OCI-LY1 (cell line): ENCODE results near the gene CACNA1H.

ENCODE experiments used
- H2AFZ ChIP-seq: fragments of 200-600 bp; sonication (generic), shearing (Covaris generic); 2 replicates; pipeline ENCODE4 v1.6.0; 2014; ENCODE audit warnings: antibody characterized with exemption, mild to moderate bottlenecking, low read length
- H3F3A ChIP-seq: fragments of 200-600 bp; sonication (generic), shearing (Covaris generic); 2 replicates; pipeline ENCODE4 v1.6.0; 2014; ENCODE audit warnings: mild to moderate bottlenecking, antibody characterized with exemption, low read length, moderate library complexity; ENCODE audit not compliant: insufficient read depth
- H3K27ac ChIP-seq: fragments of 200-600 bp; sonication (generic); 2 replicates; pipeline ENCODE4 v1.5.1; 2014; ENCODE audit warnings: low read length, mixed run types, mild to moderate bottlenecking, low read depth; ENCODE audit not compliant: poor library complexity, severe bottlenecking
- H3K27me3 ChIP-seq: fragments of 200-600 bp; sonication (generic); 2 replicates; pipeline ENCODE4 v1.6.0; 2014; ENCODE audit warnings: antibody characterized with exemption, mild to moderate bottlenecking, low read length, moderate library complexity; ENCODE audit not compliant: insufficient read depth
- H3K36me3 ChIP-seq: fragments of 200-600 bp; sonication (generic); 2 replicates; pipeline ENCODE4 v1.6.1; 2014; ENCODE audit warnings: mild to moderate bottlenecking, antibody characterized with exemption, low read length, moderate library complexity, mixed read lengths; ENCODE audit not compliant: insufficient read depth
- H3K4me1 ChIP-seq: fragments of 200-600 bp; sonication (generic); 2 replicates; pipeline ENCODE4 v1.5.1; 2014; ENCODE audit warnings: mild to moderate bottlenecking, low read length, moderate library complexity; ENCODE audit not compliant: insufficient read depth, severe bottlenecking
- H3K4me2 ChIP-seq: fragments of 200-600 bp; sonication (generic), shearing (Covaris generic); 2 replicates; pipeline ENCODE4 v1.6.1; 2014; ENCODE audit warnings: low read length
- H3K4me3 ChIP-seq: fragments of 200-600 bp; sonication (generic); 2 replicates; pipeline ENCODE4 v1.5.1; 2014; ENCODE audit warnings: low read length, low read depth, mild to moderate bottlenecking, mixed read lengths; ENCODE audit not compliant: poor library complexity, severe bottlenecking
- H3K79me2 ChIP-seq: fragments of 200-600 bp; shearing (Covaris generic); 2 replicates; pipeline ENCODE4 v1.6.1; 2016; ENCODE audit warnings: mixed run types, low read length, mixed read lengths; ENCODE audit not compliant: insufficient read depth
- H3K9ac ChIP-seq: fragments of 200-600 bp; sonication (generic), shearing (Covaris generic); 2 replicates; pipeline ENCODE4 v1.6.1; 2014; ENCODE audit warnings: mild to moderate bottlenecking, low read length, mixed read lengths
- H3K9me2 ChIP-seq: fragments of 200-600 bp; sonication (generic), shearing (Covaris generic); 2 replicates; pipeline ENCODE4 v1.6.1; 2014; ENCODE audit warnings: low read depth, mild to moderate bottlenecking, low read length, mixed read lengths
- H3K9me3 ChIP-seq: fragments of 200-600 bp; shearing (Covaris generic); 2 replicates; pipeline ENCODE4 v1.6.1; 2014; ENCODE audit warnings: low read length, mixed read lengths
- H4K20me1 ChIP-seq: fragments of 200-600 bp; sonication (generic), shearing (Covaris generic); 2 replicates; pipeline ENCODE4 v1.6.0; 2016; ENCODE audit warnings: mild to moderate bottlenecking, low read length; ENCODE audit not compliant: insufficient read depth
- CTCF ChIP-seq: fragments of 200-600 bp; sonication (generic), shearing (Covaris generic); IDR thresholded peaks from 2 replicates; pipeline ENCODE4 v1.5.1; 2017; ENCODE audit warnings: mild to moderate bottlenecking, antibody characterized with exemption, low read length, moderate library complexity, mixed read lengths
- EZH2 ChIP-seq: fragments of 200-600 bp; sonication (generic), shearing (Covaris generic); IDR thresholded peaks from 2 replicates; pipeline ENCODE4 v1.8.0; 2017; ENCODE audit warnings: borderline replicate concordance, mixed run types, mild to moderate bottlenecking, antibody characterized with exemption, low read length, moderate library complexity, mixed read lengths

Gene CACNA1H

GRCh38 chr16:1167276-1168107 is 14.6 kb downstream of the CACNA1H start:
- H3K27ac ChIP-seq: no peak overlapping the region
- no peaks in the 10 kb centered on the region for H3K9me2 ChIP-seq
- H3K9ac ChIP-seq: no peak overlapping the region
- H2AFZ ChIP-seq: no peak overlapping the region
- H3K9me3 ChIP-seq: no peaks in the 10 kb centered on the region
- no peak for TF ChIP-seq CTCF
- TF ChIP-seq EZH2: no peak
- no peaks in the 10 kb centered on the region for H3F3A ChIP-seq
- no peaks in the 10 kb centered on the region for H4K20me1 ChIP-seq
- H3K27me3 ChIP-seq: peaks cover 10% of the 10 kb centered on the region; the same call in 1 of the 2 replicates
- H3K79me2 ChIP-seq: no peaks in the 10 kb centered on the region
- no peak overlapping the region for H3K4me3 ChIP-seq
- H3K4me1 ChIP-seq: no peaks in the 10 kb centered on the region
- no peaks in the 10 kb centered on the region for H3K36me3 ChIP-seq
- no peak overlapping the region for H3K4me2 ChIP-seq

DNA sequence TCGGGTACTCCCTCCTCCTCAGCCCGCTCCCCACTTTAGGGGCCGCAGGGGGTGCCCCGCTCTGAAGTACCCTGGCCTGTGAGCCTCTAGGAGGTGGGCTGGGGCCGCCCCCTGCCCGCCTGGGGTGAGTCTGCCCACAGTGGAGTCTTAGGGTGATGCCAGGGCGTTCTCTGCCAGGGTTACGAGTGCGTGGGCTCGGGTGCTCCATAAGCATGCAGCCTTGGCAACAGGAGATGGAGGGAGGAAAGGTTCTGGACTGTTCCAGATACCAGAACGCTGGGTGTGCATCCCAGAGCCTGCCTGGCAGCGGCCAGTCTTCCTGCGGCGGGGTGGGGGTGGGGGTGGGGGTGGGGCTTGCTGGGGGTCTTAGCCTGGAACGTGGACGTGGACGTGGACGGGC is 15.9 kb downstream of the CACNA1H start:
- Histone ChIP-seq H3K9me2 (no peaks in the 10 kb centered on the region), H3K4me1 (no peaks in the 10 kb centered on the region), H3K4me3 (no peak overlapping the region), H2AFZ (no peak overlapping the region), H3F3A (no peaks in the 10 kb centered on the region), H3K4me2 (no peak overlapping the region), H3K9ac (no peak overlapping the region), H3K79me2 (no peaks in the 10 kb centered on the region), H3K27me3 (peaks cover 10% of the 10 kb centered on the region; the same call in 1 of the 2 replicates), H3K36me3 (no peaks in the 10 kb centered on the region), H3K9me3 (no peaks in the 10 kb centered on the region), H4K20me1 (no peaks in the 10 kb centered on the region), H3K27ac (no peak overlapping the region)
- TF ChIP-seq CTCF (no peak), EZH2 (no peak)

DNA sequence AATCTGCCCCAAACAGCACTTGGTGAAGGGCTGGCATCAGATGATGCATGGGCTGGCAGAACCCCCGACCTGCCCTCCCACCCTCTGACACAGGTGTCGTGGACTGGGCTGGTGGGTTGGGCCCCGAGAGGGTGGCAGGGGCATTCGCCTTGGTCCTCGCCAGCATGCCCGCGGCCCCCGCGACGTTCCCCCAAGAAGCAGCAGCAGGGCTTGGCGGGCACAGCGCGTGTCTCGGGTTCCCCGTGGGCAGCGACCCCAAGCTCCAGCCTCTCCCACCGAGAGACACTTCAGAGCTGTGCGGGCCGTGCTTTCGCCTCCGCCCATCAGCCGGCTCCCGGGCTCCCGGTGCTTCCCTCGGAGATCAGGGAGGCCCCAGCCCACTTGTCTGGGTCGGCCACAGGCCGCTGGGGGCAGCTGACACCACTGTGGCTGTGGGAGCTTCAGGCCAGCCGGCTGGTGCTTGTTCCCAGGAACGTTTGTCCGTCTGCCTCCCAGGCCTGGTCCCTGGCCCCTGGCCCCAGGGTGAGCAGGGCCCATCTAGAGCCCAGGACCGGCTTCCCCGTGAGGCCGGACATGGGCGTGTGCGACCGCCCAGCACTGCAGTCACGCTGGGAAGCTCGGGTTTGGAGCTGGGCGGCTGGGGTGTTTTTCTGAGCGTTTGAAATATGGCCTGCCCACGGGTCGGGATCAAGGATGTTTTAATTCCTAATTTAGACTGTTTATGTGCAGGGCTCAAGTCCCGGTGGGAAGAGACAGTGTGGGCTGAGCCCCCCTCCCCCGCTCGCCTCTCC is 16.6 kb downstream of the CACNA1H start:
- Histone ChIP-seq H3K36me3 (no peaks in the 10 kb centered on the region), H3K9me2 (no peaks in the 10 kb centered on the region), H3F3A (no peaks in the 10 kb centered on the region), H4K20me1 (no peaks in the 10 kb centered on the region), H3K27me3 (peaks cover 10% of the 10 kb centered on the region; the same call in 1 of the 2 replicates), H3K9me3 (no peaks in the 10 kb centered on the region), H3K4me3 (no peak overlapping the region), H3K27ac (no peak overlapping the region), H3K4me2 (no peak overlapping the region), H3K4me1 (no peaks in the 10 kb centered on the region), H3K9ac (no peak overlapping the region), H2AFZ (no peak overlapping the region), H3K79me2 (no peaks in the 10 kb centered on the region)
- no peak for TF ChIP-seq CTCF
- TF ChIP-seq EZH2: no peak
